Measurements from ENCODE around the gene RARA. TPM values are rescaled to one million over a fixed set of nuclear protein-coding genes. Genes with fewer than 3 reads are reported as not detected.

RARA gene
- total RNA-seq, 1 experiment from 2014 or later: 35.1 TPM

DNA sequence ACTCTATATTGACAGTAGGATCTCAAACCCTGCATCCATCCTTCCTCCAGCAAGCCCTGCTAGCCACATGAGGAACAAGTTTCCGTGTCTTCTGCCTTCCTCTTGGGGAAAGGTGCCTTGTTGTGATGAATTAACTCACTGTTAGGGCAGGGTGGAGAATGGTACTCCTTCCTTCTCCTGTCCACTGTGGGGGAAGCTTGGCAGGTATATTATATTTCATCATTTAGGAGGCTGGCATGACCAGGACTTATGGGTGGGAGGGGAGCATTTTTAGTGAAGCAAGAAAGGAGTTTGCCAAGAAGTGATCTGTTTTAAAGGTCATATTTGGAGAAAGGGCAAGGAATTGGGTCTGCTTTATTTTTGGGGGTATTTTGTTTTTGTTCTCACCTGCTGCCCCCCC lies 30.6 kb upstream of the RARA start:
- Histone ChIP-seq H3K9me2 (ENCODE audit: insufficient read depth) (no peaks in the 10 kb centered on the region), H3K9me3 (ENCODE audit: control insufficient read depth in 1 of 2, insufficient read depth in 1 of 2, low read depth in 1 of 2, low read length in 2 of 2) (no peaks in the 10 kb centered on the region), H4K20me1 (ENCODE audit: insufficient read depth) (no peaks in the 10 kb centered on the region), H3K4me2 (ENCODE audit: low read length) (no peak overlapping the region), H3K4me3 (replicated peaks in 1 of 2; ENCODE audit: low read depth in 1 of 2, low read length in 2 of 2) (no peak overlapping the region), H3K9ac (ENCODE audit: low read length) (no peak overlapping the region), H2AFZ (ENCODE audit: low read depth, low read length, poor library complexity, severe bottlenecking) (no peak overlapping the region), H3K4me1 (ENCODE audit: control insufficient read depth in 1 of 2, insufficient read depth in 2 of 2, low read length in 2 of 2) (peaks cover 15 to 24% of the 10 kb centered on the region in 2 experiments), H3K79me2 (ENCODE audit: insufficient read depth, low read length) (no peaks in the 10 kb centered on the region), H3K27ac (ENCODE audit: low read depth, low read length) (no peak overlapping the region), H3K36me3 (ENCODE audit: control insufficient read depth in 1 of 2, insufficient read depth in 2 of 2, low read length in 2 of 2) (peaks cover 30 to 42% of the 10 kb centered on the region in 2 experiments; a peak in 3 of 4 replicates), H3K27me3 (ENCODE audit: insufficient read depth, low read length) (no peaks in the 10 kb centered on the region)
- ChIA-PET CTCF (no interaction called here), RAD21 (ENCODE audit: low non-redundant PET in 1 of 2, low total read pairs in 2 of 2, uncharacterized antibody in 2 of 2, unreplicated experiment in 2 of 2) (no interaction called here), POLR2A (no interaction called here)
- DNase-seq (ENCODE audit: low read depth, low spot score) (no peak), ATAC-seq (no peak)
- intact Hi-C loops (cut with micrococcal nuclease): no loop called here
- TF ChIP-seq YY1 (IDR thresholded peaks at IDR 0.05; ENCODE audit: extremely low read depth, insufficient replicate concordance, low read depth, low read length) (no peak), SIN3A (IDR thresholded peaks at IDR 0.05; ENCODE audit: low read depth) (no peak), POLR2A (IDR thresholded peaks at IDR 0.05; ENCODE audit: borderline replicate concordance, extremely low read depth, insufficient read depth, insufficient read length) (no peak), EZH2phosphoT487 (IDR thresholded peaks at IDR 0.05; ENCODE audit: borderline replicate concordance) (no peak), ZFX (IDR thresholded peaks at IDR 0.05) (no peak), ELF1 (IDR thresholded peaks at IDR 0.05; ENCODE audit: borderline replicate concordance, low read depth) (no peak), POLR2AphosphoS5 (IDR thresholded peaks at IDR 0.05; ENCODE audit: low read depth, low read length) (no peak), EGR1 (IDR thresholded peaks at IDR 0.05; ENCODE audit: low read depth) (no peak), SRF (IDR thresholded peaks at IDR 0.05; ENCODE audit: low read depth) (no peak), RAD21 (IDR thresholded peaks at IDR 0.05; ENCODE audit: low read depth) (no peak), ZNF274 (IDR thresholded peaks at IDR 0.05; ENCODE audit: low read depth, low read length) (no peak), FOSL1 (IDR thresholded peaks at IDR 0.05; ENCODE audit: low read depth) (no peak)
- TF ChIP-seq, protein P1, sequence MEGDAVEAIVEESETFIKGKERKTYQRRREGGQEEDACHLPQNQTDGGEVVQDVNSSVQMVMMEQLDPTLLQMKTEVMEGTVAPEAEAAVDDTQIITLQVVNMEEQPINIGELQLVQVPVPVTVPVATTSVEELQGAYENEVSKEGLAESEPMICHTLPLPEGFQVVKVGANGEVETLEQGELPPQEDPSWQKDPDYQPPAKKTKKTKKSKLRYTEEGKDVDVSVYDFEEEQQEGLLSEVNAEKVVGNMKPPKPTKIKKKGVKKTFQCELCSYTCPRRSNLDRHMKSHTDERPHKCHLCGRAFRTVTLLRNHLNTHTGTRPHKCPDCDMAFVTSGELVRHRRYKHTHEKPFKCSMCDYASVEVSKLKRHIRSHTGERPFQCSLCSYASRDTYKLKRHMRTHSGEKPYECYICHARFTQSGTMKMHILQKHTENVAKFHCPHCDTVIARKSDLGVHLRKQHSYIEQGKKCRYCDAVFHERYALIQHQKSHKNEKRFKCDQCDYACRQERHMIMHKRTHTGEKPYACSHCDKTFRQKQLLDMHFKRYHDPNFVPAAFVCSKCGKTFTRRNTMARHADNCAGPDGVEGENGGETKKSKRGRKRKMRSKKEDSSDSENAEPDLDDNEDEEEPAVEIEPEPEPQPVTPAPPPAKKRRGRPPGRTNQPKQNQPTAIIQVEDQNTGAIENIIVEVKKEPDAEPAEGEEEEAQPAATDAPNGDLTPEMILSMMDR (IDR thresholded peaks at IDR 0.05 in 2 of 3, conservative IDR thresholded peaks at IDR 0.05 in 1 of 3; ENCODE audit: borderline replicate concordance in 1 of 3, insufficient read depth in 1 of 3, low read depth in 2 of 3, low read length in 2 of 3): no peak
- TF ChIP-seq, protein P2, sequence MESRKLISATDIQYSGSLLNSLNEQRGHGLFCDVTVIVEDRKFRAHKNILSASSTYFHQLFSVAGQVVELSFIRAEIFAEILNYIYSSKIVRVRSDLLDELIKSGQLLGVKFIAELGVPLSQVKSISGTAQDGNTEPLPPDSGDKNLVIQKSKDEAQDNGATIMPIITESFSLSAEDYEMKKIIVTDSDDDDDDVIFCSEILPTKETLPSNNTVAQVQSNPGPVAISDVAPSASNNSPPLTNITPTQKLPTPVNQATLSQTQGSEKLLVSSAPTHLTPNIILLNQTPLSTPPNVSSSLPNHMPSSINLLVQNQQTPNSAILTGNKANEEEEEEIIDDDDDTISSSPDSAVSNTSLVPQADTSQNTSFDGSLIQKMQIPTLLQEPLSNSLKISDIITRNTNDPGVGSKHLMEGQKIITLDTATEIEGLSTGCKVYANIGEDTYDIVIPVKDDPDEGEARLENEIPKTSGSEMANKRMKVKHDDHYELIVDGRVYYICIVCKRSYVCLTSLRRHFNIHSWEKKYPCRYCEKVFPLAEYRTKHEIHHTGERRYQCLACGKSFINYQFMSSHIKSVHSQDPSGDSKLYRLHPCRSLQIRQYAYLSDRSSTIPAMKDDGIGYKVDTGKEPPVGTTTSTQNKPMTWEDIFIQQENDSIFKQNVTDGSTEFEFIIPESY (IDR thresholded peaks at IDR 0.05; ENCODE audit: extremely low read depth, insufficient replicate concordance, low read length): no peak
- TF ChIP-seq, protein P3, sequence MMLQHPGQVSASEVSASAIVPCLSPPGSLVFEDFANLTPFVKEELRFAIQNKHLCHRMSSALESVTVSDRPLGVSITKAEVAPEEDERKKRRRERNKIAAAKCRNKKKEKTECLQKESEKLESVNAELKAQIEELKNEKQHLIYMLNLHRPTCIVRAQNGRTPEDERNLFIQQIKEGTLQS (IDR thresholded peaks at IDR 0.05): no peak
- no TSS peak for BruUV-seq (replicated peaks)

Measured in HCT116 (cell line).